ENCODE measurements around the gene DPYSL5. TPM values are rescaled to one million over a fixed set of nuclear protein-coding genes. Genes with fewer than 3 reads are reported as not detected.

The DPYSL5 gene
- 0.26 TPM in 1 of 2 replicates, not detected in the other for total RNA-seq

GRCh38 chr2:26847655-26848335, at the start of gene DPYSL5:
Gene DPYSL5, plus strand, starts transcription at chr2:26848132. Its CDS starts 50,368 bp downstream, at chr2:26898500.

GRCh38 chr2:26970244-26970927, 122.5 kb downstream of the DPYSL5 start, which contains the start of gene MAPRE3:
Gene MAPRE3, plus strand, starts transcription at chr2:26970637. Its CDS starts 51,582 bp downstream, at chr2:27022219.

Other genes starting within 250 kb of the DPYSL5 start
- not detected in 2 replicates for gene CIB4, start 206.8 kb upstream of the DPYSL5 start, total RNA-seq
- gene KCNK3, start 155.4 kb upstream of the DPYSL5 start, total RNA-seq = 0.09 and 1.6 TPM in 2 replicates
- 47.0 and 49.1 TPM in 2 replicates for gene SLC35F6, start 83.8 kb upstream of the DPYSL5 start, total RNA-seq
- gene CENPA, start 62.1 kb upstream of the DPYSL5 start, total RNA-seq = 0.23 and 0.34 TPM in 2 replicates
- 2.6 and 3.2 TPM in 2 replicates for gene MAPRE3, start 122.5 kb downstream of the DPYSL5 start, total RNA-seq
- 36.8 and 38.7 TPM in 2 replicates for gene TMEM214, start 184.8 kb downstream of the DPYSL5 start, total RNA-seq
- 11.9 and 16.3 TPM in 2 replicates for gene AGBL5, start 203.5 kb downstream of the DPYSL5 start, total RNA-seq
- gene OST4, start 223.5 kb downstream of the DPYSL5 start, total RNA-seq = 432 and 658 TPM in 2 replicates
- gene EMILIN1, start 230.5 kb downstream of the DPYSL5 start, total RNA-seq = 242 and 312 TPM in 2 replicates
- gene KHK, start 238.6 kb downstream of the DPYSL5 start, total RNA-seq = 0.12 TPM in 1 of 2 replicates, not detected in the other

Data from pericardium fibroblast (primary cell).